Measurements from ENCODE around the gene PPP3CA.

DNA sequence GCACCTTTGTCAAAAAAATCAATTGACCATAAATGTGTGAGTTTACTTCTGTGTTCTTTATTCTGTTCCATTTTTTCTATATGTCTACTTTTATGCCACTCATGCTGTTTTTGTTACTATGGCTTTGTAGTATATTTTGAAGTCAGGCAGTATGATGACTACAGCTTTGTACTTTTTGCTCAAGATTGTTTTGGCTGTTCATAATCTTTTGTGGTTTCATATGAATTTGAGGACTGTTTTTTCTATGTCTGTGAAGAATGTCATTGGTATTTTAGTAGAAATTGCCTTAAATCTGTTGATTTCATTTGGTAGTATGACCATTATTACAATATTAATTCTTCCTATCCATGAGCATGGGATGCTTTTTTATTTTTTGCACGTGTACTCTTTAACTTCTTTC, 346.8 kb downstream of the PPP3CA start:
- TF ChIP-seq, protein P1, sequence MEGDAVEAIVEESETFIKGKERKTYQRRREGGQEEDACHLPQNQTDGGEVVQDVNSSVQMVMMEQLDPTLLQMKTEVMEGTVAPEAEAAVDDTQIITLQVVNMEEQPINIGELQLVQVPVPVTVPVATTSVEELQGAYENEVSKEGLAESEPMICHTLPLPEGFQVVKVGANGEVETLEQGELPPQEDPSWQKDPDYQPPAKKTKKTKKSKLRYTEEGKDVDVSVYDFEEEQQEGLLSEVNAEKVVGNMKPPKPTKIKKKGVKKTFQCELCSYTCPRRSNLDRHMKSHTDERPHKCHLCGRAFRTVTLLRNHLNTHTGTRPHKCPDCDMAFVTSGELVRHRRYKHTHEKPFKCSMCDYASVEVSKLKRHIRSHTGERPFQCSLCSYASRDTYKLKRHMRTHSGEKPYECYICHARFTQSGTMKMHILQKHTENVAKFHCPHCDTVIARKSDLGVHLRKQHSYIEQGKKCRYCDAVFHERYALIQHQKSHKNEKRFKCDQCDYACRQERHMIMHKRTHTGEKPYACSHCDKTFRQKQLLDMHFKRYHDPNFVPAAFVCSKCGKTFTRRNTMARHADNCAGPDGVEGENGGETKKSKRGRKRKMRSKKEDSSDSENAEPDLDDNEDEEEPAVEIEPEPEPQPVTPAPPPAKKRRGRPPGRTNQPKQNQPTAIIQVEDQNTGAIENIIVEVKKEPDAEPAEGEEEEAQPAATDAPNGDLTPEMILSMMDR (IDR thresholded peaks at IDR 0.05): no peak
- TF ChIP-seq EP300 (IDR thresholded peaks at IDR 0.05): no peak
- TF ChIP-seq POLR2A (IDR thresholded peaks at IDR 0.05): no peak
